Glutamatergic neuron (in vitro differentiated cells): ENCODE results near the gene THSD7A. TPM values are rescaled to one million over a fixed set of nuclear protein-coding genes. Genes with fewer than 3 reads are reported as not detected.
A peak's percentile ranks its signal among the peaks of the same experiment; 100 is the strongest.

Experiments used
- DNase-seq: peaks from one replicate; pipeline ENCODE4 v3.0.0; 2022
- H3K27ac Mint-ChIP-seq: one replicate; pipeline ENCODE4 v1.8.0; 2020; ENCODE audit warnings: mild to moderate bottlenecking, mixed read lengths, inconsistent platforms; ENCODE audit not compliant: unreplicated experiment
- H3K27me3 Mint-ChIP-seq: one replicate; pipeline ENCODE4 v1.8.0; 2020; ENCODE audit warnings: mild to moderate bottlenecking, moderate library complexity, mixed read lengths, inconsistent platforms; ENCODE audit not compliant: unreplicated experiment
- H3K36me3 Mint-ChIP-seq: one replicate; pipeline ENCODE4 v1.8.0; 2020; ENCODE audit warnings: mild to moderate bottlenecking, mixed read lengths, inconsistent platforms; ENCODE audit not compliant: unreplicated experiment
- H3K4me1 Mint-ChIP-seq: one replicate; pipeline ENCODE4 v1.8.0; 2020; ENCODE audit warnings: mild to moderate bottlenecking, low read depth, mixed read lengths, inconsistent platforms; ENCODE audit not compliant: unreplicated experiment
- H3K4me3 Mint-ChIP-seq: one replicate; pipeline ENCODE4 v1.8.0; 2020; ENCODE audit warnings: mild to moderate bottlenecking, mixed read lengths, inconsistent platforms; ENCODE audit not compliant: unreplicated experiment
- H3K9me3 Mint-ChIP-seq: one replicate; pipeline ENCODE4 v1.8.0; 2020; ENCODE audit warnings: mild to moderate bottlenecking, moderate library complexity, mixed read lengths, inconsistent platforms; ENCODE audit not compliant: unreplicated experiment
- CTCF ChIP-seq: fragments of 200-600 bp; sonication (generic); IDR thresholded peaks from one replicate; pipeline ENCODE4 v1.5.0; 2021; ENCODE audit not compliant: partially characterized antibody, unreplicated experiment
- total RNA-seq: library from RNA; stranded (reverse); fragmentation: NEBNext Ultra II Directional; extraction: Animal tissue kit (Norgen Biotek cat#: 25700); gene quantifications from one replicate; pipeline ENCODE4 v1.2.1, GENCODE V29; 2021; ENCODE audit not compliant: unreplicated experiment

THSD7A gene
- total RNA-seq, 1 donor from 2014 or later = 211 TPM

GRCh38 chr7:11329626-11330025 lies 502.4 kb downstream of the THSD7A start:
- DNase-seq = no peak
- no peak for TF ChIP-seq CTCF
- no peaks in the 10 kb centered on the region for H3K36me3 Mint-ChIP-seq
- H3K4me3 Mint-ChIP-seq = no peak overlapping the region
- H3K27me3 Mint-ChIP-seq = peaks cover 4% of the 10 kb centered on the region
- peaks cover 3% of the 10 kb centered on the region for H3K9me3 Mint-ChIP-seq
- peak overlapping the region; percentile 41 for H3K27ac Mint-ChIP-seq
- H3K4me1 Mint-ChIP-seq = peaks cover 23% of the 10 kb centered on the region

- TF ChIP-seq CTCF = no peak
- H3K27ac Mint-ChIP-seq = peak overlapping the region; percentile 31
- H3K4me3 Mint-ChIP-seq = no peak overlapping the region
- peaks cover 4% of the 10 kb centered on the region for H3K27me3 Mint-ChIP-seq
- peaks cover 23% of the 10 kb centered on the region for H3K4me1 Mint-ChIP-seq
- DNase-seq = peak; percentile 17
- H3K9me3 Mint-ChIP-seq = peaks cover 3% of the 10 kb centered on the region
- no peaks in the 10 kb centered on the region for H3K36me3 Mint-ChIP-seq
Measured at GRCh38 chr7:11328309-11328708, 503.7 kb downstream of the THSD7A start.

- Mint-ChIP-seq H3K27ac (no peak overlapping the region), H3K9me3 (peaks cover 3% of the 10 kb centered on the region), H3K4me1 (peaks cover 23% of the 10 kb centered on the region), H3K36me3 (no peaks in the 10 kb centered on the region), H3K27me3 (peaks cover 4% of the 10 kb centered on the region), H3K4me3 (no peak overlapping the region)
- DNase-seq = no peak
- TF ChIP-seq CTCF = no peak
Measured at GRCh38 chr7:11327633-11328032, 504.4 kb downstream of the THSD7A start.
